PC-9 (cell line): ENCODE measurements around the gene PPIB. TPM values are rescaled to one million over a fixed set of nuclear protein-coding genes. Genes with fewer than 3 reads are reported as not detected.

ENCODE experiments used
- BruUV-seq: library from RNA; stranded (reverse); fragments of 400-500 nt; replicated peaks from 2 replicates; lab custom pipeline; 2021; lab: Mats Ljungman, UMichigan
- CTCF ChIA-PET: fragments of 300-600 bp; sonication (Branson Sonifier 250); formaldehyde crosslinking; loops from one replicate; lab custom pipeline; 2022; ENCODE audit warnings: antibody characterized with exemption; lab: Charles Lee
- POLR2A ChIA-PET: fragments of 300-600 bp; sonication (Branson Sonifier 250); formaldehyde crosslinking; loops from one replicate; lab custom pipeline; 2022; ENCODE audit warnings: antibody characterized with exemption; ENCODE audit not compliant: unreplicated experiment; lab: Charles Lee
- DNase-seq, 2 experiments: peaks; one replicate each; pipeline versions ENCODE4 v3.0.0 to v3.0.0-alpha.2; 2015 to 2022; ENCODE audit warnings: mixed read lengths in 1 of 2
- H2AFZ ChIP-seq: fragments of 200-600 bp; sonication (generic); 2 replicates; pipeline ENCODE4 v1.8.1; 2017; ENCODE audit warnings: antibody characterized with exemption
- H3F3A ChIP-seq: fragments of 200-600 bp; sonication (generic); 2 replicates; pipeline ENCODE4 v1.8.1; 2017; ENCODE audit warnings: antibody characterized with exemption, mild to moderate bottlenecking, low read depth; ENCODE audit not compliant: insufficient read depth
- H3K27ac ChIP-seq: fragments of 200-600 bp; sonication (generic); 2 replicates; pipeline ENCODE4 v1.6.1; 2016; ENCODE audit warnings: mixed run types
- H3K27me3 ChIP-seq: fragments of 200-600 bp; sonication (generic); 2 replicates; pipeline ENCODE4 v1.6.1; 2016; ENCODE audit warnings: low read depth, mixed run types; ENCODE audit not compliant: insufficient read depth
- H3K36me3 ChIP-seq: fragments of 200-600 bp; sonication (generic); 2 replicates; pipeline ENCODE4 v1.6.1; 2016; ENCODE audit warnings: low read depth, mixed run types
- H3K4me1 ChIP-seq: fragments of 200-600 bp; sonication (generic); replicated peaks from 2 replicates; pipeline ENCODE4 v1.6.1; 2016; ENCODE audit warnings: mixed run types; ENCODE audit not compliant: insufficient read depth
- H3K4me2 ChIP-seq: fragments of 200-600 bp; sonication (generic); 2 replicates; pipeline ENCODE4 v1.6.1; 2017; ENCODE audit warnings: mixed run types
- H3K4me3 ChIP-seq: fragments of 200-600 bp; sonication (generic); 2 replicates; pipeline ENCODE4 v1.6.1; 2016; ENCODE audit warnings: mixed run types
- H3K79me2 ChIP-seq: fragments of 200-600 bp; sonication (generic); 2 replicates; pipeline ENCODE4 v1.6.1; 2017; ENCODE audit warnings: low read depth, mixed run types
- H3K9me2 ChIP-seq: fragments of 200-600 bp; sonication (generic); 2 replicates; pipeline ENCODE4 v1.8.1; 2017; ENCODE audit warnings: mild to moderate bottlenecking; ENCODE audit not compliant: insufficient read depth
- H3K9me3 ChIP-seq: fragments of 200-600 bp; sonication (generic); 2 replicates; pipeline ENCODE4 v1.8.1; 2016; ENCODE audit warnings: low read depth; ENCODE audit not compliant: insufficient read depth
- H4K20me1 ChIP-seq: fragments of 200-600 bp; sonication (generic); 2 replicates; pipeline ENCODE4 v1.8.1; 2017; ENCODE audit not compliant: insufficient read depth
- EZH2 ChIP-seq: fragments of 200-600 bp; sonication (generic); IDR thresholded peaks from 2 replicates; pipeline ENCODE4 v1.8.0; 2017; ENCODE audit warnings: antibody characterized with exemption, low read depth
- intact Hi-C: fragments of 100-400 bp; cut with micrococcal nuclease; formaldehyde crosslinking; loops from one replicate; pipeline ENCODE4 v1.10.0; 2022; ENCODE audit not compliant: unreplicated experiment
- total RNA-seq: library from RNA; stranded (reverse); gene quantifications from 2 replicates; pipeline ENCODE4 v1.2.3, GENCODE V29; 2021
- TF ChIP-seq, protein P1 (sequence below): fragments of 200-600 bp; sonication (generic); conservative IDR thresholded peaks from 2 replicates; pipeline ENCODE4 v1.6.1; 2017; ENCODE audit warnings: mixed run types, antibody characterized with exemption, mild to moderate bottlenecking, moderate library complexity

The PPIB gene
- total RNA-seq, 1 experiment from 2014 or later = 345 TPM

DNA sequence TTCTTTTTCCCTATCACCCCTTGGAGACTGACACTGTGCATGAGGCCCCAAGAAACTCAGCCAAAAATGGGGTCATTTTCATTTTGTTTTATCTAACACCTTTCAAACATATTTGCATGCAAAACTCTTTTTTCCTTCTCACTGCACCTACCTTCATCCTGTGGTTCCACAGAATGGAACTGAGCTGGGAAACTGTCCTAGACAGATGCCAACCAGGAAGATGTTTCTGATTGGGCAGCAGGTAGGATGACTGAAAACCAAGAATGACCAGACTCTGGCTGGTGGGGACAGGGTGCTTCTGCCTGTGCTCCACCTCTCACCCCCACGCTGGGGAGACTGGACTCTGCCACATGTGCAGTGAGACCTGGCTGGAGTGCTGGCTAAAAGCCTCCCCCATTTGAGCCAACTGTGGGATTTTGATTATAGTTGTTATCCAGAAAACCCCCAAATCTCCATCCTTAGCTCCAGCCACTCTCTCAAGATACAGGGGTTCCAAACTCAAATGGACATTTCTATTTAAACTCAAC is 5.2 kb downstream of the PPIB start:
- no peak overlapping the region for H3K4me3 ChIP-seq
- peaks cover 35% of the 10 kb centered on the region for H3K79me2 ChIP-seq
- H3K4me1 ChIP-seq = no peaks in the 10 kb centered on the region; the same call in 1 of the 2 replicates
- H3K4me2 ChIP-seq = no peak overlapping the region
- no peaks in the 10 kb centered on the region for H3K9me3 ChIP-seq
- H3F3A ChIP-seq = peaks cover 62% of the 10 kb centered on the region
- peaks cover 27% of the 10 kb centered on the region for H3K36me3 ChIP-seq
- no TSS peak for BruUV-seq
- TF ChIP-seq, protein P1, sequence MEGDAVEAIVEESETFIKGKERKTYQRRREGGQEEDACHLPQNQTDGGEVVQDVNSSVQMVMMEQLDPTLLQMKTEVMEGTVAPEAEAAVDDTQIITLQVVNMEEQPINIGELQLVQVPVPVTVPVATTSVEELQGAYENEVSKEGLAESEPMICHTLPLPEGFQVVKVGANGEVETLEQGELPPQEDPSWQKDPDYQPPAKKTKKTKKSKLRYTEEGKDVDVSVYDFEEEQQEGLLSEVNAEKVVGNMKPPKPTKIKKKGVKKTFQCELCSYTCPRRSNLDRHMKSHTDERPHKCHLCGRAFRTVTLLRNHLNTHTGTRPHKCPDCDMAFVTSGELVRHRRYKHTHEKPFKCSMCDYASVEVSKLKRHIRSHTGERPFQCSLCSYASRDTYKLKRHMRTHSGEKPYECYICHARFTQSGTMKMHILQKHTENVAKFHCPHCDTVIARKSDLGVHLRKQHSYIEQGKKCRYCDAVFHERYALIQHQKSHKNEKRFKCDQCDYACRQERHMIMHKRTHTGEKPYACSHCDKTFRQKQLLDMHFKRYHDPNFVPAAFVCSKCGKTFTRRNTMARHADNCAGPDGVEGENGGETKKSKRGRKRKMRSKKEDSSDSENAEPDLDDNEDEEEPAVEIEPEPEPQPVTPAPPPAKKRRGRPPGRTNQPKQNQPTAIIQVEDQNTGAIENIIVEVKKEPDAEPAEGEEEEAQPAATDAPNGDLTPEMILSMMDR = no peak
- TF ChIP-seq EZH2 = no peak
- no peak for DNase-seq
- intact Hi-C loops = loop anchor here (10.0 kb wide), 1 partner anchor 403 kb away; no protein-coding TSS in a partner anchor
- POLR2A ChIA-PET = no interaction called here
- H2AFZ ChIP-seq = no peak overlapping the region
- no peak overlapping the region for H3K27ac ChIP-seq
- H3K9me2 ChIP-seq = no peaks in the 10 kb centered on the region
- no peaks in the 10 kb centered on the region for H3K27me3 ChIP-seq
- H4K20me1 ChIP-seq = peaks cover 44% of the 10 kb centered on the region
- CTCF ChIA-PET = no interaction called here

DNA sequence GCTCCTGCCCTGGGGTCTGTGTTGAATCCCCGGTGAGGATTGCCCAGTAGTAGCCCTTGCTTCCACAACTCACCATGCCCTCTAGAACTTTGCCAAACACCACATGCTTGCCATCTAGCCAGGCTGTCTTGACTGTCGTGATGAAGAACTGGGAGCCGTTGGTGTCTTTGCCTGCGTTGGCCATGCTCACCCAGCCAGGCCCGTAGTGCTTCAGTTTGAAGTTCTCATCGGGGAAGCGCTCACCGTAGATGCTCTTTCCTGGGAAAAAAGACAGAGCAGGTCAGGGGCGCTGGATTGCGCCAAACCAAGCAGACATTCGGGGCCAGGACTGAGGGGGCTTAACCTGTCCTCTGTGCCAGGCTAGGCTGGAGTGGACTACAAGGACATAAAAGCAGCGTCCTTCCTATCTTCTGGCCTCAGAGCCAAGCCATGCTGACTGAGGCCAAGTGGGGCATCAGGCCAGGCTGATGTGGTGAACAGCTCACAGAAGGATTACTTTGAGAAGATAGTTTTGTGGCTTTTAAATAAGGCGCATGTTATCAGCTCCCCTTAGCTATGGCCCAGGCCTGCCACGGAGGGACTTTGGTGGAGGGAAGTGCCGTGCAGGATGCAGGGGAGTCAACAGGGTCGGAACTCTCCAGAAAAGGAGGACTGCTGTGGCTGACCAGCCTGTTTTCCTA is 6.0 kb downstream of the PPIB start:
- Histone ChIP-seq H3K9me3 (no peaks in the 10 kb centered on the region), H3K4me1 (no peaks in the 10 kb centered on the region; the same call in 1 of the 2 replicates), H3K79me2 (peaks cover 26% of the 10 kb centered on the region), H3F3A (peaks cover 62% of the 10 kb centered on the region), H3K4me3 (no peak overlapping the region), H3K27me3 (no peaks in the 10 kb centered on the region), H3K36me3 (peaks cover 27% of the 10 kb centered on the region), H3K27ac (no peak overlapping the region), H4K20me1 (peaks cover 44% of the 10 kb centered on the region), H3K9me2 (no peaks in the 10 kb centered on the region), H3K4me2 (no peak overlapping the region), H2AFZ (no peak overlapping the region)
- no peak for TF ChIP-seq EZH2
- TF ChIP-seq, protein P1 = no peak
- BruUV-seq = no TSS peak
- no peak for DNase-seq
- ChIA-PET CTCF (no interaction called here), POLR2A (interaction anchor here (0.6 kb wide), 1 partner anchor 569 kb away, joined by 6 read pairs; no protein-coding TSS in a partner anchor)
- intact Hi-C loops = loop anchor here (10.0 kb wide), 1 partner anchor 402 kb away; no protein-coding TSS in a partner anchor

DNA sequence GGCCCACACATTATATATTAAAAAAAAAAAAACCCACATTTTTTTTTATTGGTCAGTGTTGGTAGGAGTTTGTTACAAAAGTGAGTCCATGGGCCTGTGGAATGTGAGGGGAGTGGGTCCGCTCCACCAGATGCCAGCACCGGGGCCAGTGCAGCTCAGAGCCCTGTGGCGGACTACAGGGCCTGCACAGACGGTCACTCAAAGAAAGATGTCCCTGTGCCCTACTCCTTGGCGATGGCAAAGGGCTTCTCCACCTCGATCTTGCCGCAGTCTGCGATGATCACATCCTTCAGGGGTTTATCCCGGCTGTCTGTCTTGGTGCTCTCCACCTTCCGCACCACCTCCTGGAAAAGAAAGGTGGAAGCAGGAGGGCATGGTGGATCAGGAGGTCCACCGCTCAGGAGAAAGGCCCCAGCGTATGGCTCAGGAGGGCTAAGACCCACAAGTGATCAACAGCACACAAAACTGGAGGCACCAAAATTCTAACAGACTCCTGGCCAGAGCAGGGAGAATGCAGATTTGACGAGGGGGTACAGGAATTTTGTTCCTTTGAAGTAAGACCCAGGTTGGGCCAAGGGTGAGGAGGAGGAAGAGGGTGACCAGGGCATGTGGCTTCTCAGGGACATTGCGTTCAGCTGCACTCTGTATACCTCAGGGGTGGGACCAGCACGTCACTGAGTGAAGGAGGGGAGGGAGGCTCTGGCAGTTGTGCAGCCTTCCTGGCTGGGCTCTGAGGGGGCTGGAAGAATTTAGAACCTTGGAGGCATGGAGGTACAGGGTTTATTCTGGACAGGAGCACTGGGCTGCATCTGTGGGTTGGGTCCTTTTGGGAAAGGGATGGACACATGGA is 6.8 kb downstream of the PPIB start:
- Histone ChIP-seq H3K27me3 (no peaks in the 10 kb centered on the region), H3K9me3 (no peaks in the 10 kb centered on the region), H3K27ac (no peak overlapping the region), H3F3A (peaks cover 58% of the 10 kb centered on the region), H3K36me3 (peaks cover 23% of the 10 kb centered on the region), H3K9me2 (no peaks in the 10 kb centered on the region), H4K20me1 (peaks cover 44% of the 10 kb centered on the region), H2AFZ (no peak overlapping the region), H3K4me3 (no peak overlapping the region), H3K4me1 (no peaks in the 10 kb centered on the region; the same call in 1 of the 2 replicates), H3K4me2 (no peak overlapping the region), H3K79me2 (peaks cover 19% of the 10 kb centered on the region)
- TF ChIP-seq, protein P1 = no peak
- TF ChIP-seq EZH2 = no peak
- DNase-seq = no peak
- intact Hi-C loops = loop anchor here (10.0 kb wide), 1 partner anchor 401 kb away; no protein-coding TSS in a partner anchor
- ChIA-PET POLR2A (interaction anchor here (0.6 kb wide), 1 partner anchor 568 kb away, joined by 6 read pairs; no protein-coding TSS in a partner anchor), CTCF (no interaction called here)
- TSS peak; percentile 21 for BruUV-seq
